Measurements from ENCODE around the gene JAKMIP1. TPM values are rescaled to one million over a fixed set of nuclear protein-coding genes. Genes with fewer than 3 reads are reported as not detected.

Gene JAKMIP1
- not detected for polyA plus RNA-seq (ENCODE audit: low read depth in 6 of 6)

GRCh38 chr4:6200011-6200921 is at the start of gene JAKMIP1:
Gene JAKMIP1 (minus strand): TSS chr4:6200549. CDS start chr4:6112850, 87,699 bp downstream.
- H3K4me3 Mint-ChIP-seq = peak within 1 kb of the TSS; percentile 66 to 88 (median 78)
- no peak within 1 kb of the TSS for H3K27ac Mint-ChIP-seq
- H3K4me1 Mint-ChIP-seq = peaks cover 17 to 23% (median 19%) of the 10 kb centered on the region in 3 donors
- H3K36me3 Mint-ChIP-seq = peaks cover 0 to 29% of the 10 kb centered on the region in 2 donors
- ATAC-seq (ENCODE audit: low read depth in 2 of 2) (peak; percentile 65 to 75), DNase-seq (peak; percentile 41)
- H3K27me3 Mint-ChIP-seq = peaks cover 48 to 78% (median 60%) of the 10 kb centered on the region in 3 donors
- peaks cover 5 to 22% (median 12%) of the 10 kb centered on the region in 7 donors for H3K9me3 Mint-ChIP-seq

GRCh38 chr4:6248394-6248793 is 48.0 kb upstream of the JAKMIP1 start:
- peaks cover 4 to 14% of the 10 kb centered on the region in 2 donors for H3K36me3 Mint-ChIP-seq
- no peak overlapping the region for H3K27ac Mint-ChIP-seq
- H3K9me3 Mint-ChIP-seq = peaks cover 8 to 20% (median 14%) of the 10 kb centered on the region in 7 donors
- H3K4me3 Mint-ChIP-seq = no peak overlapping the region
- H3K27me3 Mint-ChIP-seq = peaks cover 35 to 61% (median 60%) of the 10 kb centered on the region in 3 donors
- DNase-seq (no peak), ATAC-seq (ENCODE audit: low read depth in 2 of 2) (no peak)
- peaks cover 4 to 12% (median 8%) of the 10 kb centered on the region in 3 donors for H3K4me1 Mint-ChIP-seq

- Mint-ChIP-seq H3K4me1 (peaks cover 4 to 12% (median 8%) of the 10 kb centered on the region in 3 donors), H3K36me3 (peaks cover 4 to 14% of the 10 kb centered on the region in 2 donors), H3K9me3 (peaks cover 8 to 22% (median 14%) of the 10 kb centered on the region in 7 donors), H3K4me3 (peak overlapping the region in 1 of 8 donors; percentile 5), H3K27ac (peak overlapping the region in 1 of 6 donors; percentile 8), H3K27me3 (peaks cover 42 to 76% (median 75%) of the 10 kb centered on the region in 3 donors)
- ATAC-seq (ENCODE audit: low read depth in 2 of 2) = no peak
- no peak for DNase-seq
These were observed 45.9 kb upstream of the JAKMIP1 start for GRCh38 chr4:6246170-6246634.

GRCh38 chr4:6245246-6246169 is 45.2 kb upstream of the JAKMIP1 start:
- Mint-ChIP-seq H3K4me1 (peaks cover 3 to 9% (median 5%) of the 10 kb centered on the region in 3 donors), H3K27me3 (peaks cover 37 to 79% (median 75%) of the 10 kb centered on the region in 3 donors), H3K27ac (no peak overlapping the region), H3K36me3 (peaks cover 4 to 14% of the 10 kb centered on the region in 2 donors), H3K4me3 (peak overlapping the region in 2 of 8 donors; percentile 5 to 16), H3K9me3 (peaks cover 8 to 22% (median 14%) of the 10 kb centered on the region in 7 donors)
- DNase-seq (no peak), ATAC-seq (ENCODE audit: low read depth in 2 of 2) (no peak)

DNA sequence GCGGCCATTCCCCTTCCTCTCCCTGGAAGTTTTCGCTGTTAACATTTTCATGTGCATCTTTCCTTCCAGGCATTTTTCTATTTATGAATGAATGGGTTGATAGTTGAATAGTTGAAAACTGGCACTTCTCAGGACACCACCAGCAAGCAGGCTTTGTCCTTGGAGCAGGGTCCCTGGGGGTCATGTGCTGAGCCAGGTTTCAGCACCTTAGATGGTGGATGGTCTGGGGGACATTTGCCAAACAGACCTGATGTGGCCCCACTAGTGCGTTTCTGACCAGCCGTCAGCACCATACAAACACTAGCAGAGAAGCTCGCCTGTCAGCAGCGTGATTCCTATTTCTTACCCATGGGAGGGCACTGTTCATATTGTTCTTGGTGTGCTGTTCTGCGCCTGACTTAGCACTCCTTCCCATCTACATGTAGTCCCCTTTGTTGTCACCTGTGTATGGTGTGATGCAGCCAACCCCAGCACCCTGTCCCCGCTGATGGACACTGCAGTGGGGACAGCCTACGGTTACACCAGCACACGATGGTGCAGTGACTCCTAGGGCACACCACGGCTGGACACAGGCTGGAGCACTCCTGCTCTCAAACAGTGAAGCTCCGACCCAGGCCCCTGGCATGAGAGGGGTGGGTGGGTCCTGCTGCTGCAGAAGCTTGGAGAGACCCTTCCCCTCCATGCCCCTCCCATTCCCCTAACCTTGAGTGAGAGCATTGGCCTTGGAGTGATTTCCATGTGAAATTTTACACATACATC is 42.1 kb upstream of the JAKMIP1 start:
- DNase-seq = no peak
- Mint-ChIP-seq H3K27me3 (peaks cover 33 to 60% (median 54%) of the 10 kb centered on the region in 3 donors), H3K27ac (no peak overlapping the region), H3K9me3 (peaks cover 8 to 22% (median 14%) of the 10 kb centered on the region in 7 donors), H3K4me1 (peaks cover 0 to 6% (median 4%) of the 10 kb centered on the region in 3 donors), H3K36me3 (peaks cover 4 to 14% of the 10 kb centered on the region in 2 donors), H3K4me3 (no peak overlapping the region)
- no peak for ATAC-seq (ENCODE audit: low read depth in 2 of 2)

DNA sequence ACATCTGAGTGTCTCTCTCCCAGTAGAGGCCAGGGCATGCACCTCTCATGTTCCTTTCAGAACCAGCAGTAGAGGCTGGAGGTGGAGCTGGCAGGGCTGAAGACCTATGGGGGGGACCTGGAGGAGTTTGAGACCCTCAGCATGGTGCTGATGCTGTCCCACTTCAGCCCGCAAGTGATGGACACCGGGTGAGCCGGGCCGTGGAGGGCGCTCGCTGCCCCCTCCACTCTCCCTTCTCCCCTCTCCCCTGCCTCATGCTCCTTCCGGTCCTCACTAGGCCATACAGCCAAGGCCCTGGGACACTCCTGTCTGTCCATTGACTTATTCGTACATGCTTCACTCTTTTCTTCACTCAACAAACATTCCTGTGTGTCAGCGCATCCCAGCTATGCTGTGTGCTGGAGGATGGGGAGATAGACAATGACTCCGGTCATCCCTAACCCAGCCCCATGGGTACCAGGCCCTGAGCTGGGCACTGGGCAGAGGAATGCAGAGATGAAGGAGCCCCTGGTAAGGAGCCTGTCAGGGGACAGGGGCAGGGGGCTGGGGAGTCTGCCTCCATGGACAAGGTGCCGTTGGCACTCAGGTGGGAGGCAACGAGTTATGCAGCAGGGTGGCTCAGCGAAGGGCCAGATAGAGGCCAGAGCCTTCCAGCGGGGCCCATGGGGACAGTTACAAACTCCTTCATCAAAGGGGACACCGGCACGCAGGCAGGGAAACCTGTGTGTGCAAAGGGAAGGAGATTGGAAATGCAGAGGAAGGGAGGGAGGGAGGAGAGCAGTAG is 40.9 kb upstream of the JAKMIP1 start:
- ATAC-seq (ENCODE audit: low read depth in 2 of 2) = no peak
- H3K4me1 Mint-ChIP-seq = peaks cover 0 to 6% (median 4%) of the 10 kb centered on the region in 3 donors
- H3K27ac Mint-ChIP-seq = peak overlapping the region in 1 of 6 donors; percentile 20
- H3K27me3 Mint-ChIP-seq = peaks cover 21 to 48% (median 42%) of the 10 kb centered on the region in 3 donors
- no peak for DNase-seq
- H3K36me3 Mint-ChIP-seq = peaks cover 4 to 14% of the 10 kb centered on the region in 2 donors
- peaks cover 8 to 19% (median 14%) of the 10 kb centered on the region in 7 donors for H3K9me3 Mint-ChIP-seq
- H3K4me3 Mint-ChIP-seq = no peak overlapping the region

DNA sequence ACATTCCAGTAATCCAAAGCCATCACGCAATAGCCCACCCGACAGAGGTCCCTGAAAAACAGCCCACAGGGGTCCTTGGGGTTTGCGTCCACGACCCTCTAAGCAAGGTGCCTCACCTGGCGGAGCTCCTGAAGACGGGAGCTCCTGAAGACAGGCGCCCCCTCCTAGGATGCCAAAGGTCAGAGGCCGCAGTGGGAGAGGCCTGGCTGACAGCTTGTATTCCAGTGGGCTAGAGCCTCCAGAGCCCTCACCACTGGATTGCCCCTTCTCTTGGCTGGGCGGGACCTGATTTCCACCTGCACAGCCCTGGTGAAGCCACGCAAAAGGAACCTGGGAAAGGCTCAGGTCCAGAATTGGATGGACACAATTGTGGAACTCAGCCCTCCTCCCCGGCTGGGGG is 39.6 kb upstream of the JAKMIP1 start:
- H3K36me3 Mint-ChIP-seq = peaks cover 4 to 11% of the 10 kb centered on the region in 2 donors
- peaks cover 0 to 5% (median 2%) of the 10 kb centered on the region in 3 donors for H3K4me1 Mint-ChIP-seq
- no peak overlapping the region for H3K27ac Mint-ChIP-seq
- ATAC-seq (ENCODE audit: low read depth in 2 of 2) (no peak), DNase-seq (no peak)
- H3K9me3 Mint-ChIP-seq = peaks cover 8 to 17% (median 13%) of the 10 kb centered on the region in 7 donors
- no peak overlapping the region for H3K4me3 Mint-ChIP-seq
- H3K27me3 Mint-ChIP-seq = peaks cover 18 to 41% (median 34%) of the 10 kb centered on the region in 3 donors

DNA sequence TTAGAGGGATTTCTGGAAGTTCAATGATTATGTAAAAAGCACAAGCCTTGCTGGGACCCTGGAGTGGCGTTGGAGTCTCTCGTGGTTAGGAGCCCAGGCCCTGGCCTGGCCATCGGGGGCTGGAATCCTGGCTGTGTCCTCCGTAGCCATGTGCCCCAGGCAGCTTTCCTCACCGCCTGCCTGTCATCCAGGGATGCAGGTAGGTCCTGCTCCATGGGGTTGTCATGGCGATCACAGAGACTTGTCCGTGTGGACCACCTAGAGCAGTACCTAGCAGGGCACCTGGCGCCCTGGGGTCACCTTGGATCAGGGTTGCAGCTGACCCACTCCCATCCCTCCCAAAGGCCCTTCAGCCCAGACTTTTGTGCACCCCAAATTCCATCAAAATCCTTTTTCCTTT is 39.1 kb upstream of the JAKMIP1 start:
- no peak overlapping the region for H3K27ac Mint-ChIP-seq
- peaks cover 3 to 12% (median 8%) of the 10 kb centered on the region in 7 donors for H3K9me3 Mint-ChIP-seq
- peaks cover 14 to 36% (median 29%) of the 10 kb centered on the region in 3 donors for H3K27me3 Mint-ChIP-seq
- ATAC-seq (ENCODE audit: low read depth in 2 of 2) (no peak), DNase-seq (no peak)
- peaks cover 4 to 6% of the 10 kb centered on the region in 2 donors for H3K36me3 Mint-ChIP-seq
- no peak overlapping the region for H3K4me3 Mint-ChIP-seq
- no peaks in the 10 kb centered on the region for H3K4me1 Mint-ChIP-seq

DNA sequence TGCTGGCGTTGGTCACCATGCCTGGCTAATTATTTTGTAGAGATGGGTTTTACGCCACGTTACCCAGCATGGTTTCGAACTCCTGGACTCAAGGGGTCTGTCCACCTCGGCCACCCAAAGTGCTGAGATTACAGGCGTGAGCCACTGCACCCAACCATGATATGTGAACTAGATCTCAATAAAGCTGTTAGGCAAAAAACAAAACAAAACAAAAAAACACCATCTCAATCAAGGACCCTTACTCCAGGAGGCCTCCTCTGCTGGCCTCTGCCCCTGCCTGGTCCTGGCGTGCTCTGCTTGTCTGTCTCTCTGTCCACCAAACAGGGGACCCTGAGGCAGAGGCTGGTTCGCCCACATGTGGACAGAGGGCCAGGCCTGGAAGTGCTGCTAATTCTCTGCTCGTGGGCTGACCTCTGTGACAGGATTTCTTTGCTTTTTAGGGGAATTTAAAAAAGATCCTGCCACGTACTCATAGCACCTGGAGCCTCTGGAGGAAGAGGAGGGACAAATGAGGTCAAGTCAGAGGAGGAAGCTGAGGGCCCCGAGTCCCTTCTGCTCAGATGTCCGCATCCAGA is 36.6 kb upstream of the JAKMIP1 start:
- no peaks in the 10 kb centered on the region for H3K36me3 Mint-ChIP-seq
- no peak overlapping the region for H3K4me3 Mint-ChIP-seq
- no peaks in the 10 kb centered on the region for H3K4me1 Mint-ChIP-seq
- DNase-seq (no peak), ATAC-seq (ENCODE audit: low read depth in 2 of 2) (no peak)
- peaks cover 0 to 13% (median 8%) of the 10 kb centered on the region in 3 donors for H3K27me3 Mint-ChIP-seq
- H3K9me3 Mint-ChIP-seq = no peaks in the 10 kb centered on the region
- no peak overlapping the region for H3K27ac Mint-ChIP-seq

DNA sequence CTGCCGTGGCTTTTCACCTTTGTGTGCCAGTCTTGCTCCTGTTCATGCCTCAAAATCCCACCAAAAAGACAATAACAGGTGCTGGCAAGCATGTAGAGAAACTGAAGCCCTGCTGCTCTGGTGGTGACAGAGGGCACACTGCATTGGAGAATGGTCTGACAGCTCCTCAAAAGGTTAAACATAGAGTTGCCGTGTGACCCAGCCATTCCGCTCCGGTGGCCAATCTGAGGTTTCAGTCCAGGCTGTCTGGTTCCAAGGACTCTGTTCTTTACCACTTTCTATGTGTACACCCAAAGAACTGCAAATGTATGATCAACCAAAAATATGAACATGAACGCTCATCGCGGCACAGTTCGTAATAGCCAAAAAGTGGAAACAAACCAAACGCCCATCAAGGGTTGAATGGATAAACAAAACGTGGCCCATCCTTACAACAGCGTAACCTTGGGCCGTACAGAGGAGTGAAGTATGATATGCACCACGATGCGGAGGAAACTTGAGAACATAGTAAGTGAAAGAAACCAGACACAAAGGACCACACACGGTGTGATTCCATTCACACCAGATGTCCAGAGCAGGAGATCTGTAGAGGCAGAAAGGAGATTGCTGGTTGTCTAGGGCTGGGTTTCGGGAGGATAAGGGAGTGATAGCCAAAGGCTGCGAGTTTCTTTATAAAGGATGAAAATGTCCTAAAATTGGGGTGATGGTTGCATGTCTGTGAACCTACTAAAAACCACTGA is 35.7 kb upstream of the JAKMIP1 start:
- no peak overlapping the region for H3K4me3 Mint-ChIP-seq
- H3K36me3 Mint-ChIP-seq = no peaks in the 10 kb centered on the region
- H3K27me3 Mint-ChIP-seq = peaks cover 0 to 8% (median 2%) of the 10 kb centered on the region in 3 donors
- ATAC-seq (ENCODE audit: low read depth in 2 of 2) (no peak), DNase-seq (no peak)
- no peaks in the 10 kb centered on the region for H3K9me3 Mint-ChIP-seq
- H3K4me1 Mint-ChIP-seq = no peaks in the 10 kb centered on the region
- no peak overlapping the region for H3K27ac Mint-ChIP-seq

- no peaks in the 10 kb centered on the region for H3K36me3 Mint-ChIP-seq
- H3K9me3 Mint-ChIP-seq = no peaks in the 10 kb centered on the region
- no peaks in the 10 kb centered on the region for H3K27me3 Mint-ChIP-seq
- no peaks in the 10 kb centered on the region for H3K4me1 Mint-ChIP-seq
- H3K4me3 Mint-ChIP-seq = no peak overlapping the region
- H3K27ac Mint-ChIP-seq = no peak overlapping the region
- DNase-seq = no peak
- no peak for ATAC-seq (ENCODE audit: low read depth in 2 of 2)
These were observed 34.7 kb upstream of the JAKMIP1 start for GRCh38 chr4:6235012-6235411.

All from naive B cell (primary cell).